Liver (tissue), 9 donors: Measurements from ENCODE around the gene CELA3B. TPM values are rescaled to one million over a fixed set of nuclear protein-coding genes. Genes with fewer than 3 reads are reported as not detected.
A peak's percentile ranks its signal among the peaks of the same experiment; 100 is the strongest.

Experiments used
- DNase-seq: peaks from one replicate; pipeline ENCODE4 v3.0.0-alpha.2; 2017; ENCODE audit warnings: low spot score
- H3K27ac ChIP-seq, 2 donors: one replicate each; pipeline ENCODE4 v1.7.0; 2013; ENCODE audit warnings: inconsistent platforms in 2 of 2, low read length in 2 of 2, control low read depth in 1 of 2, low read depth in 1 of 2, mild to moderate bottlenecking in 1 of 2
- H3K27me3 ChIP-seq, 4 donors: one replicate each; pipeline versions ENCODE4 v1.6.1 to v1.7.0; 2013; ENCODE audit warnings: low read length in 3 of 4, inconsistent platforms in 1 of 4, mild to moderate bottlenecking in 1 of 4, moderate library complexity in 1 of 4; ENCODE audit not compliant: control insufficient read depth in 4 of 4, insufficient read depth in 4 of 4
- H3K36me3 ChIP-seq, 4 donors: one replicate each; pipeline versions ENCODE4 v1.6.1 to v1.7.0; 2013; ENCODE audit warnings: low read length in 3 of 4, mild to moderate bottlenecking in 3 of 4, low read depth in 1 of 4, moderate library complexity in 1 of 4; ENCODE audit not compliant: control insufficient read depth in 4 of 4, insufficient read depth in 3 of 4
- H3K4me1 ChIP-seq, 4 donors: one replicate each; pipeline versions ENCODE4 v1.6.1 to v1.7.0; 2013; ENCODE audit warnings: low read length in 3 of 4, mild to moderate bottlenecking in 3 of 4, moderate library complexity in 1 of 4; ENCODE audit not compliant: control insufficient read depth in 4 of 4, insufficient read depth in 4 of 4
- H3K4me3 ChIP-seq, 3 donors: one replicate each; pipeline versions ENCODE4 v1.6.1 to v1.7.0; 2013; ENCODE audit warnings: low read length in 3 of 3, control low read depth in 1 of 3, low read depth in 1 of 3, mild to moderate bottlenecking in 1 of 3
- H3K9ac ChIP-seq, 2 donors: one replicate each; pipeline ENCODE4 v1.7.0; 2013; ENCODE audit warnings: low read length in 2 of 2, mild to moderate bottlenecking in 2 of 2, moderate library complexity in 2 of 2, control low read depth in 1 of 2, low read depth in 1 of 2
- H3K9me3 ChIP-seq, 4 donors: one replicate each; pipeline versions ENCODE4 v1.6.1 to v1.7.0; 2013; ENCODE audit warnings: low read length in 3 of 4; ENCODE audit not compliant: control insufficient read depth in 4 of 4
- EGR1 ChIP-seq, 2 donors: IDR thresholded peaks; 2 replicates each; pipeline ENCODE4 v1.6.1; 2016 to 2018; ENCODE audit warnings: antibody characterized with exemption in 2 of 2, low read depth in 2 of 2
- FOXA1 ChIP-seq: IDR thresholded peaks from 2 replicates; pipeline ENCODE4 v1.6.1; 2016; ENCODE audit warnings: antibody characterized with exemption
- FOXA2 ChIP-seq: IDR thresholded peaks from 2 replicates; pipeline ENCODE4 v1.6.1; 2016; ENCODE audit warnings: antibody characterized with exemption
- GABPA ChIP-seq, 2 donors: IDR thresholded peaks in 1 of 2; conservative IDR thresholded peaks in 1 of 2; 2 replicates each; pipeline ENCODE4 v1.6.1; 2016; ENCODE audit warnings: antibody characterized with exemption in 2 of 2, mild to moderate bottlenecking in 1 of 2, moderate library complexity in 1 of 2
- HNF4A ChIP-seq, 2 donors: conservative IDR thresholded peaks; 2 replicates each; pipeline ENCODE4 v1.6.1; 2016; ENCODE audit warnings: antibody characterized with exemption in 2 of 2, mild to moderate bottlenecking in 2 of 2
- HNF4G ChIP-seq: IDR thresholded peaks from 2 replicates; pipeline ENCODE4 v1.6.1; 2016; ENCODE audit warnings: antibody characterized with exemption
- JUND ChIP-seq, 2 donors: IDR thresholded peaks; 2 replicates each; pipeline ENCODE4 v1.6.1; 2016; ENCODE audit warnings: antibody characterized with exemption in 2 of 2
- NR2F2 ChIP-seq: IDR thresholded peaks from 2 replicates; pipeline ENCODE4 v1.6.1; 2016; ENCODE audit warnings: antibody characterized with exemption
- RAD21 ChIP-seq, 2 donors: IDR thresholded peaks; 2 replicates each; pipeline ENCODE4 v1.6.1; 2016; ENCODE audit warnings: antibody characterized with exemption in 2 of 2, mild to moderate bottlenecking in 2 of 2
- RXRA ChIP-seq, 2 donors: IDR thresholded peaks; 2 replicates each; pipeline ENCODE4 v1.6.1; 2017 to 2018; ENCODE audit warnings: antibody characterized with exemption in 2 of 2, mild to moderate bottlenecking in 1 of 2
- SP1 ChIP-seq: IDR thresholded peaks from 2 replicates; pipeline ENCODE4 v1.6.1; 2018; ENCODE audit warnings: antibody characterized with exemption, mild to moderate bottlenecking
- TAF1 ChIP-seq: conservative IDR thresholded peaks from 2 replicates; pipeline ENCODE4 v1.6.1; 2016; ENCODE audit warnings: antibody characterized with exemption, mild to moderate bottlenecking
- YY1 ChIP-seq: IDR thresholded peaks from 2 replicates; pipeline ENCODE4 v1.6.1; 2016; ENCODE audit warnings: antibody characterized with exemption, mild to moderate bottlenecking
- WGBS: extraction: QIAGEN DNeasy Blood & Tissue Kit; methylation state at CpG from one replicate; pipeline ENCODE4 v1.1.7; 2013; 5-methylcytosine and 5-hydroxymethylcytosine counted together
- polyA plus RNA-seq, 2 donors: library from polyadenylated mRNA; stranded (reverse) in 1 of 2; unstranded in 1 of 2; fragments of 200-250 nt in 1 of 2; fragments of >200 nt in 1 of 2; fragmentation: Nextera tagmentation in 1 of 2; extraction: Ambion mirVana in 1 of 2; gene quantifications; one replicate each; pipeline versions ENCODE4 v1.2.1 to v1.2.3, GENCODE V29; 2013 to 2015
- total RNA-seq, 2 donors: library from RNA; depleted of rRNA; stranded (reverse); fragments of >200 nt; gene quantifications; one replicate each; pipeline ENCODE4 v1.2.3, GENCODE V29; 2014
- TF ChIP-seq, protein P1 (sequence below): IDR thresholded peaks from 2 replicates; pipeline ENCODE4 v1.6.1; 2016; ENCODE audit warnings: antibody characterized with exemption
- TF ChIP-seq, protein P2 (sequence below): IDR thresholded peaks from 2 replicates; pipeline ENCODE4 v1.6.1; 2016; ENCODE audit warnings: antibody characterized with exemption
- TF ChIP-seq, protein P3 (sequence below): IDR thresholded peaks from 2 replicates; pipeline ENCODE4 v1.6.1; 2016; ENCODE audit warnings: antibody characterized with exemption
- TF ChIP-seq, protein P4 (sequence below): fragments of 150-350 bp; IDR thresholded peaks from 2 replicates; pipeline ENCODE4 v1.5.1; 2017; ENCODE audit warnings: improper control_type of control experiment, low read depth, low read length; ENCODE audit not compliant: missing input control
- TF ChIP-seq, protein P5 (sequence below): IDR thresholded peaks from 2 replicates; pipeline ENCODE4 v1.6.1; 2016; ENCODE audit warnings: antibody characterized with exemption, mild to moderate bottlenecking
- donor health status: healthy.
- donor health status: healthy.
- donor health status: healthy.
- donor health status: healthy.
- donor health status: healthy.

CELA3B gene
- total and polyA plus RNA-seq, 4 donors, result not detected

DNA sequence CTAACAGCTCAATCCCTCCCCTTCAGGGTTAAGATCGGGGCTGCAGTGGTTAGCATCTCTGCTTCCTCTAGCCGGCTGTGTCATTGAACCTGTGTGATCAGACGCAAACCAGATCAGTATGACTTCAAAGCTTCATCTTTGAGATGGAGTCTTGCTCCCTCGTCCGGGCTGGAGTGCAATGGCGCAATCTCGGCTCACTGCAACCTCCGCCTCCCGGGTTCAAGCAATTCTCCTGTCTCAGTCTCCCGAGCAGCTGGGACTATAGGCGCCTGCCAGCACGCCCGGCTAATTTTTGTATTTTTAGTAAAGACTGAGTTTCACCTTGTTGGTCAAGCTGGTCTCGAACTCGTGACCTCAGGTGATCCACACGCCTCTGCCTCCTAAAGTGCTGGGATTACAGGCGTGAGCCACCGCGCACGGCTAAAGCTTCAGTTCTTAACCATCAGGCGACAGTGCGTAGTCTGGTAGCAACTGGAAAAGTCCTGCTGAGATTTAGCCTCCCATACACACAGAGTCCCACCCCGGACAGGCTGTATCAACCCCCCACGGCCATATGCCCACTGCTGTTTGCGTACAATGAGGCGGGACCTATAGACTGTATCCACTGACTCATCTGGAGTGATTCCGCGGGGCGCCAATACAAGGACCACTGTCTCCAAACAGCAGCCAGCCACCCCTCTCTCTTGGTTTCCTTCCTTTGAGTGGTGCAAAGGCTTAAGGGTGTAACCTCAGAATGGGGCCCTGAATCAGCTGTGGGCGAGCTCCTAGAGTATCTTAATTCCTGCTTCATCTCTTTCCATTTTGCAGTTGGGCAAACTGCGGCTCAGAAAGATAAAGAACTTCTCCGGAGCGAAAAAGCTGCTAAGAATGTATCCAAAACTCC, 47.9 kb downstream of the CELA3B start:
- Histone ChIP-seq H3K36me3 (no peaks in the 10 kb centered on the region), H3K4me1 (peaks cover 0 to 20% (median 7%) of the 10 kb centered on the region in 4 donors), H3K27ac (peak overlapping the region; percentile 96 to 99), H3K4me3 (peak overlapping the region; percentile 64 to 88 (median 82)), H3K9me3 (no peaks in the 10 kb centered on the region), H3K27me3 (no peaks in the 10 kb centered on the region), H3K9ac (peak overlapping the region; percentile 58 to 67)
- TF ChIP-seq, protein P1, sequence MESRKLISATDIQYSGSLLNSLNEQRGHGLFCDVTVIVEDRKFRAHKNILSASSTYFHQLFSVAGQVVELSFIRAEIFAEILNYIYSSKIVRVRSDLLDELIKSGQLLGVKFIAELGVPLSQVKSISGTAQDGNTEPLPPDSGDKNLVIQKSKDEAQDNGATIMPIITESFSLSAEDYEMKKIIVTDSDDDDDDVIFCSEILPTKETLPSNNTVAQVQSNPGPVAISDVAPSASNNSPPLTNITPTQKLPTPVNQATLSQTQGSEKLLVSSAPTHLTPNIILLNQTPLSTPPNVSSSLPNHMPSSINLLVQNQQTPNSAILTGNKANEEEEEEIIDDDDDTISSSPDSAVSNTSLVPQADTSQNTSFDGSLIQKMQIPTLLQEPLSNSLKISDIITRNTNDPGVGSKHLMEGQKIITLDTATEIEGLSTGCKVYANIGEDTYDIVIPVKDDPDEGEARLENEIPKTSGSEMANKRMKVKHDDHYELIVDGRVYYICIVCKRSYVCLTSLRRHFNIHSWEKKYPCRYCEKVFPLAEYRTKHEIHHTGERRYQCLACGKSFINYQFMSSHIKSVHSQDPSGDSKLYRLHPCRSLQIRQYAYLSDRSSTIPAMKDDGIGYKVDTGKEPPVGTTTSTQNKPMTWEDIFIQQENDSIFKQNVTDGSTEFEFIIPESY, result no peak
- peak in 1 of 2 donors; percentile 11 for TF ChIP-seq RXRA (IDR thresholded peaks at IDR 0.05)
- 7% methylated on average over 33 of the region's 33 CpGs for WGBS
- peak; percentile 57 for DNase-seq

DNA sequence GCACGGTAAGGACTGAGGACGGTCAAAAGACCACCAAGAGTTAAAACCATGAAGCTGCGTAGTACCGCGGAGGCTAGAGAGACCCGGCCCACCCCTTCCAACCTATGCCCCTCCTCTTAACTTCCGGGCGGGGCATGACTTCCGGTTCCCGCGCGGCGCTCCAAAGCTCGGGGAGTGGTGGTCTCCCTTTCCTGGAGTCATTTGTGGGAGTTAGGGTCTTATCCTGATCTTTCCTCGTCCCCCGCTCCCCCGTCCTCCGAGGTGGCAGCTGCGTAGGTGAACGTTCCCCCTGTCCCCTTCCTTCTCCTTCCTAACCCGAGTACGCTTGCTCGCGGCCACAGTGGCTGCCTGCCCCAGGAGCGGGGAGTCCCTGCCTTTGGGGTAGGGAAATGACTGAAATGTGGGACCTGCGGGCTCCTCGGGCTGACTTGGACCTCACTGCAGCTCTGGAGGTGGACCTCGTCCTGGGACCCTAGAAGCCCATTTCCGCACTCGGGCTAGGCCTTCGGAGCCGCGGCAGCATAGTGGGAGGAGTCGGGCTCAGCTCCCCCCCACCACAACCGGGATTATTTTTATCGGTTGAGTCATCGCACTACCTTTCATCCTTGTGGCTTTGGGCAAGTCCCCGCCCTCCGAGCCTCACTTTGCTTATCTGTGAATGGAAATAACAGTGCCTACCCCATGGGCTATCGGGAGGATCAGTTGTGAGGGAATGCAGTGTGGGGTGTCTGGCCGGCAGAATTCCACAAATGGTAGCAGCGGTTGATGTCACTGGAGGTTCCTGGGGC, 48.7 kb downstream of the CELA3B start:
- WGBS, result under 1% methylated on average over 42 of the region's 42 CpGs
- Histone ChIP-seq H3K27ac (peak overlapping the region; percentile 96 to 99), H3K36me3 (peaks cover 0 to 4% (median 2%) of the 10 kb centered on the region in 4 donors), H3K27me3 (no peaks in the 10 kb centered on the region), H3K4me1 (peaks cover 0 to 20% (median 7%) of the 10 kb centered on the region in 4 donors), H3K4me3 (peak overlapping the region; percentile 82 to 99 (median 88)), H3K9me3 (no peaks in the 10 kb centered on the region), H3K9ac (peak overlapping the region; percentile 81 to 99)
- TF ChIP-seq, protein P2, sequence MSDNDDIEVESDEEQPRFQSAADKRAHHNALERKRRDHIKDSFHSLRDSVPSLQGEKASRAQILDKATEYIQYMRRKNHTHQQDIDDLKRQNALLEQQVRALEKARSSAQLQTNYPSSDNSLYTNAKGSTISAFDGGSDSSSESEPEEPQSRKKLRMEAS, result peak; percentile 23
- no peak for TF ChIP-seq RAD21 (IDR thresholded peaks at IDR 0.05)
- TF ChIP-seq, protein P3, sequence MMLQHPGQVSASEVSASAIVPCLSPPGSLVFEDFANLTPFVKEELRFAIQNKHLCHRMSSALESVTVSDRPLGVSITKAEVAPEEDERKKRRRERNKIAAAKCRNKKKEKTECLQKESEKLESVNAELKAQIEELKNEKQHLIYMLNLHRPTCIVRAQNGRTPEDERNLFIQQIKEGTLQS, result peak; percentile 75
- TF ChIP-seq, protein P4, sequence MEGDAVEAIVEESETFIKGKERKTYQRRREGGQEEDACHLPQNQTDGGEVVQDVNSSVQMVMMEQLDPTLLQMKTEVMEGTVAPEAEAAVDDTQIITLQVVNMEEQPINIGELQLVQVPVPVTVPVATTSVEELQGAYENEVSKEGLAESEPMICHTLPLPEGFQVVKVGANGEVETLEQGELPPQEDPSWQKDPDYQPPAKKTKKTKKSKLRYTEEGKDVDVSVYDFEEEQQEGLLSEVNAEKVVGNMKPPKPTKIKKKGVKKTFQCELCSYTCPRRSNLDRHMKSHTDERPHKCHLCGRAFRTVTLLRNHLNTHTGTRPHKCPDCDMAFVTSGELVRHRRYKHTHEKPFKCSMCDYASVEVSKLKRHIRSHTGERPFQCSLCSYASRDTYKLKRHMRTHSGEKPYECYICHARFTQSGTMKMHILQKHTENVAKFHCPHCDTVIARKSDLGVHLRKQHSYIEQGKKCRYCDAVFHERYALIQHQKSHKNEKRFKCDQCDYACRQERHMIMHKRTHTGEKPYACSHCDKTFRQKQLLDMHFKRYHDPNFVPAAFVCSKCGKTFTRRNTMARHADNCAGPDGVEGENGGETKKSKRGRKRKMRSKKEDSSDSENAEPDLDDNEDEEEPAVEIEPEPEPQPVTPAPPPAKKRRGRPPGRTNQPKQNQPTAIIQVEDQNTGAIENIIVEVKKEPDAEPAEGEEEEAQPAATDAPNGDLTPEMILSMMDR, result no peak
- peak; percentile 60 to 87 for TF ChIP-seq JUND (IDR thresholded peaks at IDR 0.05)
- peak; percentile 59 for TF ChIP-seq NR2F2
- TF ChIP-seq YY1, result peak; percentile 52
- TF ChIP-seq SP1, result peak; percentile 47
- no peak for TF ChIP-seq FOXA1
- no peak for TF ChIP-seq HNF4G
- TF ChIP-seq EGR1 (IDR thresholded peaks at IDR 0.05; ENCODE audit: low read depth in 2 of 2), result peak in 1 of 2 donors; percentile 36
- TF ChIP-seq TAF1, result peak; percentile 20
- no peak for TF ChIP-seq FOXA2
- TF ChIP-seq, protein P1, result peak; percentile 67
- TF ChIP-seq HNF4A (conservative IDR thresholded peaks at IDR 0.05), result no peak
- TF ChIP-seq, protein P5, sequence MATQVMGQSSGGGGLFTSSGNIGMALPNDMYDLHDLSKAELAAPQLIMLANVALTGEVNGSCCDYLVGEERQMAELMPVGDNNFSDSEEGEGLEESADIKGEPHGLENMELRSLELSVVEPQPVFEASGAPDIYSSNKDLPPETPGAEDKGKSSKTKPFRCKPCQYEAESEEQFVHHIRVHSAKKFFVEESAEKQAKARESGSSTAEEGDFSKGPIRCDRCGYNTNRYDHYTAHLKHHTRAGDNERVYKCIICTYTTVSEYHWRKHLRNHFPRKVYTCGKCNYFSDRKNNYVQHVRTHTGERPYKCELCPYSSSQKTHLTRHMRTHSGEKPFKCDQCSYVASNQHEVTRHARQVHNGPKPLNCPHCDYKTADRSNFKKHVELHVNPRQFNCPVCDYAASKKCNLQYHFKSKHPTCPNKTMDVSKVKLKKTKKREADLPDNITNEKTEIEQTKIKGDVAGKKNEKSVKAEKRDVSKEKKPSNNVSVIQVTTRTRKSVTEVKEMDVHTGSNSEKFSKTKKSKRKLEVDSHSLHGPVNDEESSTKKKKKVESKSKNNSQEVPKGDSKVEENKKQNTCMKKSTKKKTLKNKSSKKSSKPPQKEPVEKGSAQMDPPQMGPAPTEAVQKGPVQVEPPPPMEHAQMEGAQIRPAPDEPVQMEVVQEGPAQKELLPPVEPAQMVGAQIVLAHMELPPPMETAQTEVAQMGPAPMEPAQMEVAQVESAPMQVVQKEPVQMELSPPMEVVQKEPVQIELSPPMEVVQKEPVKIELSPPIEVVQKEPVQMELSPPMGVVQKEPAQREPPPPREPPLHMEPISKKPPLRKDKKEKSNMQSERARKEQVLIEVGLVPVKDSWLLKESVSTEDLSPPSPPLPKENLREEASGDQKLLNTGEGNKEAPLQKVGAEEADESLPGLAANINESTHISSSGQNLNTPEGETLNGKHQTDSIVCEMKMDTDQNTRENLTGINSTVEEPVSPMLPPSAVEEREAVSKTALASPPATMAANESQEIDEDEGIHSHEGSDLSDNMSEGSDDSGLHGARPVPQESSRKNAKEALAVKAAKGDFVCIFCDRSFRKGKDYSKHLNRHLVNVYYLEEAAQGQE, result peak; percentile 56
- peak; percentile 96 to 98 for TF ChIP-seq GABPA (IDR thresholded peaks at IDR 0.05 in 1 of 2, conservative IDR thresholded peaks at IDR 0.05 in 1 of 2)
- peak; percentile 13 to 25 for TF ChIP-seq RXRA (IDR thresholded peaks at IDR 0.05)
- DNase-seq, result peak; percentile 79
